GM12801 (cell line): ENCODE data around the gene FAM20A.

Experiments
- TF ChIP-seq, protein P1 (sequence below): IDR thresholded peaks from one replicate; pipeline ENCODE4 v1.5.1; 2011; ENCODE audit warnings: control low read depth; ENCODE audit not compliant: insufficient read length; ENCODE audit errors: extremely low read depth

FAM20A gene

DNA sequence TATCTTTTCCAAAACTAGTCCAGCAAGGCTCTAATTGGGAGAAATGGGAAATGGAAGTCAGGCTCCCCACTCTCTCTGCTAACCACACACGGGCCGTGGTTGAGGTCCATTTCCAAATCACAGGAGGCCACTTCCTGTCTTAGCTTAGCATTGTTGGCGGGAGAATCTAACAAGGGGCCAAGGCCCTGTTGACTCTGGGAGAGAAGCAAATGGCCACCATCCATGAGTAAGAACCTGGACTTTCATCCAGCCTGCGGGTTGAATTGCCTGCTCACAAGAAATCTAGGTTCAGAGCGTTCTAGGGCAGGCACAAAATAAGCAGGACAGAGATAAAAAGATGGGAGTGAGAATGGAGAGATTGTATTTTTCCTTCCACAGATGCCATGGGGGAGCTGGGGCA, 5.7 kb downstream of the FAM20A start:
- TF ChIP-seq, protein P1, sequence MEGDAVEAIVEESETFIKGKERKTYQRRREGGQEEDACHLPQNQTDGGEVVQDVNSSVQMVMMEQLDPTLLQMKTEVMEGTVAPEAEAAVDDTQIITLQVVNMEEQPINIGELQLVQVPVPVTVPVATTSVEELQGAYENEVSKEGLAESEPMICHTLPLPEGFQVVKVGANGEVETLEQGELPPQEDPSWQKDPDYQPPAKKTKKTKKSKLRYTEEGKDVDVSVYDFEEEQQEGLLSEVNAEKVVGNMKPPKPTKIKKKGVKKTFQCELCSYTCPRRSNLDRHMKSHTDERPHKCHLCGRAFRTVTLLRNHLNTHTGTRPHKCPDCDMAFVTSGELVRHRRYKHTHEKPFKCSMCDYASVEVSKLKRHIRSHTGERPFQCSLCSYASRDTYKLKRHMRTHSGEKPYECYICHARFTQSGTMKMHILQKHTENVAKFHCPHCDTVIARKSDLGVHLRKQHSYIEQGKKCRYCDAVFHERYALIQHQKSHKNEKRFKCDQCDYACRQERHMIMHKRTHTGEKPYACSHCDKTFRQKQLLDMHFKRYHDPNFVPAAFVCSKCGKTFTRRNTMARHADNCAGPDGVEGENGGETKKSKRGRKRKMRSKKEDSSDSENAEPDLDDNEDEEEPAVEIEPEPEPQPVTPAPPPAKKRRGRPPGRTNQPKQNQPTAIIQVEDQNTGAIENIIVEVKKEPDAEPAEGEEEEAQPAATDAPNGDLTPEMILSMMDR: no peak

DNA sequence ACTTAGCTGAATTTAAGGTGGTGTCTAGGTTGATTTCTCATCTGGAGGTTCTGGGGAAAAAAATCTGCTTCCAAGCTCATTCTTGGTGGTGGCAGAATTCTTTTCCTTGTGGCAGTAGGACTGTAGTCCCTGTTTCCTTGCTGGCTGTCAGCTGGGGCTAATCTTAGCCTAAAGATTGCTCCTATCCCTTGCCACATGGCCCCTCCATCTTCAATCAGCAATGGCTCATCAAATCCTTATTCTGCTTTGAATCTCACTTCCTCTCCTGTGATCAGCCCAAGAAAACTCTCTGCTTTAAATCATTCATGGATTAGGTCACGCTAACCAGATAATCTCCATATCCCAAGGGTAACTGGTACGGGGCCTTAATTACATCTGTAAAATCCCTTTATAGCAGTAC, 6.6 kb downstream of the FAM20A start:
- TF ChIP-seq, protein P1: no peak

DNA sequence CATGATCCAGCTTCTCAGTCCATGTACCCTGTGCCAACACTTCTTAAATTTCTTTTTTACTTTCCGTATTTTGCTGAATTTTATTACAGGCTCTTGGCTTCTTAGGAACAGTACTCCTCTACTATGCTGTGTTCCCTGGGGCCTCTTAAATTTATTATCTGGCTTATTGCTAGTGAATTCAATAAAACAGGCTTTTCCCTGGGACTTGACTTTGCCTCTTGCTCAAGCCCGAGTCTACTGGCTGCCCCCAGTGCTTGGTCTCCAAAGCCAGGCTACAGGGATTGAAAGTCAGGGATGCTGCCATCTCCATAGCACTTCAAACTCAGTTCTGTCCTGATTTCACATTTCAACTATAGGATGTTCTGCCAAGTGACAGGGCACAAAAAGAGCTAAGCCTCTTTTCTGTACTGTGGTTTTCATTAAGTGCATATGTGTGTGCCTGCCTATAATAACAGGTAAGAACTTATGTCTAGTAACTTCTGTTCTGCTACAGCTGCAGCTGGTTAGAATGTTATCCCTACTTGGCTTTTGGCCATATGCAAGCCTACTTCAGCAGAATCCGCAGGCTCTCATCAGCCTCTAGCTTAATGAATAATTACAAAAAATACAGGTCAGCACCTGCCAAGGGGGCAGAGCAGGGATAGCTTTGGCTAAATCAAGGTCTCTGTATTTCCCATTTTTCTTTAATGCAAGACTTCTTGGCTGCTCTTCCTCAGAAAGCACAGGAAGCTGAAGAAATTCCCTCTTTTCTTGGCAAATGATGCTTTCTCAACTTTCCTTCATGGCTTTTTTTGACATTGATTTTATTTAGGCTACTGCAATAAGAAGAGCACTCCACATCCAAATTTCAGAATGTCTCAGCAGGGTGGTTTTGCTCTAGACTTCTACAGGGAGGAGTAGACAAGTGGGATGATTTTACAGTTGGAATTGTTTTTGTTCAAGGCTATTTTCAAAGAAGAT, 8.2 kb downstream of the FAM20A start:
- TF ChIP-seq, protein P1: no peak

DNA sequence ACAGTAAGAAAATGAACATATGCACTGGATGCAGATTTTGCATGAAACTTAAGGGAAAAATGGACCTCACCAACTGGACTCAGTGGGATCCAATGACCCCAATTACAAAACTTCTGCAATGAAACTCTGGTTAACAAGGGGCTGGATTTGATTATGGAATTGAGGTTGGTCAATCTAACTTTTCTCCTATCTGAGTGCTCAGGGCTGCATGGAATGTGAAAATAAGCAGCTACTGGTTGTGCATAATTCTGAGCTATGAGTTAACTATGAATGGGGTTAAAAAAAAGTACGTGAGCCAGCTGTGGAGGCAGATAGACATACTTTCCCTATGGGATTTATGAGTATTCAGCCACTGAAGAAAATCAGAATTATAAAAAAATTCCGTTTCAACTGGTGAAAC, 9.2 kb downstream of the FAM20A start:
- TF ChIP-seq, protein P1: no peak

DNA sequence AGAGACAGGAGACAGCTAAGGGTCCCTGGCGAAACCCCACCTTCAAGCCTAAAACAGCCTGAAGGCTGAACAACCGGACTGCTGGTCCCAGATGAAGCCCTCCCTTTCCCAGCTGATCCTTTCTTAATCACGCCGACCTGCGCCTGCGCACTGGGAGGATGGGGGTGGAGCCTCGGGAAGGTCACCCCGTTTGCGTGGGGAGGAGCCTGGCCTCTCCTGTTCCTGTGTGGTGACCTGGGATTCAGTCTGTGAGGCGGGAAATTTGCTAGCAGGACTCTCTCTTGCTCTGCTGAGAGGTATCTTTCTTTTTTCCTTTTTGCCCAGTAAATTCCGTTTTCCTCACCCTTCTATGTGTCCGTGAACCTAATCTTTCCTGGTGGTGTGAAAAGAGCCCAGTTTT, 9.6 kb downstream of the FAM20A start:
- TF ChIP-seq, protein P1: no peak

DNA sequence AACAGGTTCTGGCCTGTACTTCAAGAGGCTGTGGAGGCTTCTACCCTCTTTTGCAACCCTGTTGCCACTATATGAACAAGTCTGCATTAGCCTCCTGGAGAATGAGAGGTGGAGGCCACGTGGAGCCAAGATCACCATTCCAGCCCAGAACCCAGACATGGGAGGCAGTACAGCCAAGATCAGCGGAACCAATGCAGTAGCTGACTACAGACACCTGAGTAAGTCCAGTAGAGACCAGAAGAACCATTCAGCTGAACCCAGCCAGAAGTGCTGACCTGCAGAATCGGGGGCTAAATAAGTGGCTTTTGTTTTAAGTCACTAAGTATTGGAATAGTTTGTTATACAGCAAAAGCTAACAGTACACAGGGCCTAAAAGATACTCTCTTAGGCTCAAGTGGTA, 12.1 kb downstream of the FAM20A start:
- TF ChIP-seq, protein P1: no peak

DNA sequence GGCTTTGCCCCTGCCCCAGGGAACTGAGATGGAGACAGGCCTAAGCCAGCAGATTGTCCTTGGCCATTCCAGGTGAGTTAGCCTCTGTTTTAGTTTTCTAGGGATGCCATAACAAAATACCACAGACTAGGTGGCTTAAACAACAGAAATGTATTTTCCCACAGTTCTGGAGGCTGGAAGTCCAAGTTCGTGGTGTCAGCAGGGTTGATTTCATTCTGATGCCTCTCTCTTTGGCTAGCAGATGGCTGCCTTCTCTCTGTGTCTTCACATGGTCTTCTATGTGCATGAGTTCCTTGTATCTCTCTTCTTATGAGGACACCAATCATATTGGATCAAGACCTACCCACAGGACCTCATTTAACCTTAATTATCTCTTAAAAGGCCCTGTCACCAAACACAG, 12.8 kb downstream of the FAM20A start:
- TF ChIP-seq, protein P1: no peak
